ENCODE results near the gene POLL. TPM values are rescaled to one million over a fixed set of nuclear protein-coding genes. Genes with fewer than 3 reads are reported as not detected.

POLL gene
- total RNA-seq, 3 donors from 2014 or later, result 19.5 to 31.6 (median 20.3) TPM

GRCh38 chr10:101613646-101614045, 25.6 kb upstream of the POLL start:
- H3K36me3 ChIP-seq, result no peaks in the 10 kb centered on the region
- H3K4me3 ChIP-seq, result no peak overlapping the region
- H3K27ac ChIP-seq, result no peak overlapping the region
- no peaks in the 10 kb centered on the region for H3K9me3 ChIP-seq
- intact Hi-C loops (cut with DNase I; ENCODE audit: low total_unique reads), result no loop called here
- H3K27me3 ChIP-seq, result no peaks in the 10 kb centered on the region
- no peak for DNase-seq (ENCODE audit: low spot score in 2 of 2)
- no peak for TF ChIP-seq POLR2AphosphoS5 (IDR thresholded peaks at IDR 0.05)
- no peak for TF ChIP-seq CTCF (IDR thresholded peaks at IDR 0.05)
- no peak for TF ChIP-seq POLR2A (IDR thresholded peaks at IDR 0.05)
- H3K4me1 ChIP-seq, result no peaks in the 10 kb centered on the region

DNA sequence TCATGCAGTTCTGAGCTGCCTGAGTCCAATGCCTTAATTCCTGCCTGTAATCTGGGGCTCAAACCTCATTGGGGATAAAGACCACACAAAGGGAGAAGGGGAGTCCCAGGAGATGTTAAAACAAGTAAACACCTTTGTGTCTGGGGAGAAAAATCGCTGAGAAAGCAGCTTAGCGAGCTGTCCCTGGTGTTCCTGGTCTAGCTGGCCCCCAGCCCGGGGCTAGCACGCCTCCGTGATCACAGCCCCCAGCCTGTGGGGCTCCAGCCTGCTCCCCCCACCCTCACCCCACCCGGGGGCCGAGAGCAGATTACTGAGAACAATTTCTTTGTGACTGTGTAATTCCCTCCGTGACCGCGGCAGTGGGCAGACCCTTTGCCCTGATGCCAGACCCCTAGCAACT, 24.8 kb upstream of the POLL start:
- Histone ChIP-seq H3K27ac (peak overlapping the region in 1 of 2 donors; percentile 9), H3K4me3 (no peak overlapping the region), H3K9me3 (no peaks in the 10 kb centered on the region), H3K36me3 (no peaks in the 10 kb centered on the region), H3K27me3 (no peaks in the 10 kb centered on the region), H3K4me1 (no peaks in the 10 kb centered on the region)
- intact Hi-C loops (cut with DNase I; ENCODE audit: low total_unique reads), result no loop called here
- no peak for TF ChIP-seq POLR2A (IDR thresholded peaks at IDR 0.05)
- no peak for TF ChIP-seq POLR2AphosphoS5 (IDR thresholded peaks at IDR 0.05)
- no peak for TF ChIP-seq CTCF (IDR thresholded peaks at IDR 0.05)
- no peak for DNase-seq (ENCODE audit: low spot score in 2 of 2)

DNA sequence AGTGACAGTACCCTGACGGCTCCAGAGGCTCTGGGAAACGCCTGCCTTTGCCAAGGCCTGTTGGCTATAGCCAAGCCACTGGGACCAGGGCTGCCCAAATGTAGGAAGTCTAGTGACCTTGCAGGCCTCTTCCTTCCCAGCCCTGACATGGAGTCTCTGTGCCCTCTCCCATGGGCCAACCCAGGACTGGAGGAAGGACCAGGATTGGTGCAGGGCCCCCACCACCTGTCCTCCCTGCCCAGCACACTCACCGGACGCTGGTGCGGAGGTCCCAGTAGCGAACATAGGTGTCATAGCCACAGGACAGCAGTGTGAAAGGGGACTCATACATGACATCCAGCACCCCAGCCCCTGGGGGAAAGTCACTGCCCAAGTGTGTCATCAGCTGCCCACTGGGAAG, 24.0 kb upstream of the POLL start:
- DNase-seq (ENCODE audit: low spot score in 2 of 2), result no peak
- H3K4me3 ChIP-seq, result no peak overlapping the region
- H3K36me3 ChIP-seq, result no peaks in the 10 kb centered on the region
- peak overlapping the region in 1 of 2 donors; percentile 48 for H3K27ac ChIP-seq
- intact Hi-C loops (cut with DNase I; ENCODE audit: low total_unique reads), result no loop called here
- TF ChIP-seq POLR2A (IDR thresholded peaks at IDR 0.05), result no peak
- no peak for TF ChIP-seq POLR2AphosphoS5 (IDR thresholded peaks at IDR 0.05)
- TF ChIP-seq CTCF (IDR thresholded peaks at IDR 0.05), result no peak
- no peaks in the 10 kb centered on the region for H3K4me1 ChIP-seq
- no peaks in the 10 kb centered on the region for H3K9me3 ChIP-seq
- H3K27me3 ChIP-seq, result no peaks in the 10 kb centered on the region

GRCh38 chr10:101611096-101611905, 23.2 kb upstream of the POLL start:
- Histone ChIP-seq H3K27ac (peak overlapping the region in 1 of 2 donors; percentile 48), H3K27me3 (no peaks in the 10 kb centered on the region), H3K4me3 (no peak overlapping the region), H3K9me3 (no peaks in the 10 kb centered on the region), H3K36me3 (no peaks in the 10 kb centered on the region), H3K4me1 (no peaks in the 10 kb centered on the region)
- intact Hi-C loops (cut with DNase I; ENCODE audit: low total_unique reads), result no loop called here
- DNase-seq (ENCODE audit: low spot score in 2 of 2), result no peak
- TF ChIP-seq POLR2A (IDR thresholded peaks at IDR 0.05) (no peak), POLR2AphosphoS5 (IDR thresholded peaks at IDR 0.05) (no peak), CTCF (IDR thresholded peaks at IDR 0.05) (no peak)

DNA sequence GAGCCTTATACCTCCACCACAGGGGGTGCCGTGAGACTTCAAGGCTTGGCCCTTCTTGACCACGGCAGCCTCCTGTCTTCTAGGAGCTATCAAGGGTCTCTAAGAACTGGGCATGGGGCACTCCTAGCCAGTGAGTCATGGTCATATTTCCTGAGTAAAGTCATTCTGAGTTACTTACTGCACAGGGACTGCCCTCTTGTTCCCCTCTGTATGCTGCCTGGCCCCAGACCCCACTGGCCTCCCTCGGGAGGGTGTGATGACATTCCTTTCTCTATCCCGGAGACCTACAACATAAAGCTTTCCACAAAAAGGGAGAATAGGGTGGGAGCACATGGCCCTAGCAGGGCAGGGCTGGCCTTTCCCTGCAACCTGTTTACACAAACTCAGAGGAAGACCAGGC, 21.4 kb upstream of the POLL start:
- H3K4me1 ChIP-seq, result no peaks in the 10 kb centered on the region

More for the DNA sequence above, 21.4 kb upstream of the POLL start:
- TF ChIP-seq POLR2AphosphoS5 (IDR thresholded peaks at IDR 0.05), result no peak
- TF ChIP-seq CTCF (IDR thresholded peaks at IDR 0.05), result no peak
- TF ChIP-seq POLR2A (IDR thresholded peaks at IDR 0.05), result no peak
- Histone ChIP-seq H3K27me3 (no peaks in the 10 kb centered on the region), H3K9me3 (no peaks in the 10 kb centered on the region), H3K27ac (no peak overlapping the region), H3K4me3 (no peak overlapping the region), H3K36me3 (no peaks in the 10 kb centered on the region)
- intact Hi-C loops (cut with DNase I; ENCODE audit: low total_unique reads), result loop anchor here (10.0 kb wide), 1 partner anchor 165 kb away; the partner anchor contains the start of gene FGF8
- DNase-seq (ENCODE audit: low spot score in 2 of 2), result no peak
